Fibroblast of lung (primary cell): Measurements from ENCODE around the gene RNASE8. TPM values are rescaled to one million over a fixed set of nuclear protein-coding genes. Genes with fewer than 3 reads are reported as not detected.
A peak's percentile ranks its signal among the peaks of the same experiment; 100 is the strongest.

Experiments used
- DNase-seq, 2 donors: peaks; one replicate each; pipeline versions ENCODE4 v3.0.0 to v3.0.0-alpha.2; 2010; ENCODE audit warnings: low read depth in 2 of 2
- H2AFZ ChIP-seq: 2 replicates; pipeline ENCODE4 v1.5.1; 2012; ENCODE audit warnings: low read length, control low read depth, inconsistent platforms
- H3K27ac ChIP-seq: 2 replicates; pipeline ENCODE4 v1.5.1; 2011; ENCODE audit warnings: low read length, control low read depth; ENCODE audit not compliant: insufficient read depth
- H3K27me3 ChIP-seq: 2 replicates; pipeline ENCODE4 v1.5.1; 2011; ENCODE audit warnings: mild to moderate bottlenecking, low read length; ENCODE audit not compliant: control insufficient read depth, insufficient read depth
- H3K36me3 ChIP-seq: 2 replicates; pipeline ENCODE4 v1.5.1; 2011; ENCODE audit warnings: low read length; ENCODE audit not compliant: control insufficient read depth, insufficient read depth
- H3K4me1 ChIP-seq: 2 replicates; pipeline ENCODE4 v1.5.1; 2011; ENCODE audit warnings: low read length; ENCODE audit not compliant: control insufficient read depth, insufficient read depth; ENCODE audit errors: extremely low read depth
- H3K4me2 ChIP-seq: 2 replicates; pipeline ENCODE4 v1.5.1; 2011; ENCODE audit warnings: low read length, control low read depth; ENCODE audit not compliant: insufficient read depth; ENCODE audit errors: extremely low read depth
- H3K4me3 ChIP-seq, 4 experiments: fragments of 200-600 bp in 1 of 4; sonication (generic) in 1 of 4; replicated peaks in 1 of 4; 2 replicates each; pipeline ENCODE4 v1.5.1; 2011 to 2016; ENCODE audit warnings: low read length in 4 of 4, low read depth in 3 of 4, mild to moderate bottlenecking in 3 of 4, control low read depth in 2 of 4, inconsistent platforms in 1 of 4, mixed read lengths in 1 of 4; ENCODE audit not compliant: insufficient read depth in 1 of 4; ENCODE audit errors: control extremely low read depth in 1 of 4
- H3K79me2 ChIP-seq: 2 replicates; pipeline ENCODE4 v1.5.1; 2012; ENCODE audit warnings: mild to moderate bottlenecking, low read length, inconsistent platforms; ENCODE audit not compliant: control insufficient read depth, insufficient read depth
- H3K9ac ChIP-seq: 2 replicates; pipeline ENCODE4 v1.5.1; 2011; ENCODE audit warnings: mild to moderate bottlenecking, low read length, control low read depth; ENCODE audit not compliant: insufficient read depth
- H3K9me3 ChIP-seq: 2 replicates; pipeline ENCODE4 v1.5.1; 2012; ENCODE audit warnings: low read depth, low read length; ENCODE audit not compliant: control insufficient read depth, insufficient read depth
- H4K20me1 ChIP-seq: 2 replicates; pipeline ENCODE4 v1.5.1; 2011; ENCODE audit warnings: low read length; ENCODE audit not compliant: control insufficient read depth, insufficient read depth; ENCODE audit errors: extremely low read depth
- EZH2 ChIP-seq: IDR thresholded peaks from 2 replicates; pipeline ENCODE4 v1.5.1; 2012; ENCODE audit warnings: low read length, control low read depth, mild to moderate bottlenecking; ENCODE audit errors: missing control alignments
- polyA plus RNA-seq, 2 donors: library from polyadenylated mRNA; depleted of rRNA in 1 of 2; stranded (reverse) in 1 of 2; unstranded in 1 of 2; fragments of >200 nt; gene quantifications; 2 replicates each; pipeline ENCODE4 v1.2.1, GENCODE V29; 2011 to 2012; ENCODE audit warnings: missing spikeins in 1 of 2
- total RNA-seq: library from RNA; depleted of rRNA; stranded (reverse); fragments of >200 nt; gene quantifications from 2 replicates; pipeline ENCODE4 v1.2.1, GENCODE V29; 2014
- TF ChIP-seq, protein P1 (sequence below), 2 donors: IDR thresholded peaks in 1 of 2; conservative IDR thresholded peaks in 1 of 2; 1 replicate in 1 of 2; 2 replicates in 1 of 2; pipeline ENCODE4 v1.5.1; 2011 to 2012; ENCODE audit warnings: low read length in 2 of 2, control low read depth in 1 of 2, inconsistent platforms in 1 of 2, low read depth in 1 of 2, mild to moderate bottlenecking in 1 of 2

The RNASE8 gene
- total and polyA plus RNA-seq, 2 donors (not counting 1 experiment from before 2014, with no cell fraction given) = not detected

DNA sequence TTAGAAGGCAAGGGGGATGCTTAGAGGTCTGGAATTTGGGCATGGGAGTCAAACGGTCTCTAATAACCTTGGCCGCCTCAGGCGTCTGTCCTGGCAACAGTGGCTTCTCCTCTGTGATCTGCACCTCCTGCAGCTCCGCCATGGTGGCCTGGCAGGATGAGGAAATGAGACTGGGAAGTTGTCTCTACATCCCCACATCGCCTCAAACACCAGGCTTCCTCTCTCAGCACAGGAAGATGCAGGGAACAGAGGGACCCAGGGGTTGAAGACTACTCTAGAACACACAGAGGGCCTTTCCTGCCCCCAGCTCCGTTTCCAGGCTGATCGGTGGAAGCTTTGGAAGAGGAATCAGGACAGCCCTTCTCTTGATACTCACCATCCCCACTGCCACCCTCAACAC, 34.4 kb upstream of the RNASE8 start:
- DNase-seq = no peak

GRCh38 chr14:21023817-21024584, 33.6 kb upstream of the RNASE8 start:
- Histone ChIP-seq H3K4me3 (peak overlapping the region in 2 of 4 experiments; percentile 12 to 29), H3K27me3 (peaks cover 56% of the 10 kb centered on the region), H4K20me1 (no peaks in the 10 kb centered on the region), H3K36me3 (no peaks in the 10 kb centered on the region), H3K4me1 (no peaks in the 10 kb centered on the region), H3K9ac (no peak overlapping the region), H3K9me3 (no peaks in the 10 kb centered on the region), H3K79me2 (no peaks in the 10 kb centered on the region), H2AFZ (no peak overlapping the region), H3K4me2 (no peak overlapping the region), H3K27ac (no peak overlapping the region)
- TF ChIP-seq, protein P1, sequence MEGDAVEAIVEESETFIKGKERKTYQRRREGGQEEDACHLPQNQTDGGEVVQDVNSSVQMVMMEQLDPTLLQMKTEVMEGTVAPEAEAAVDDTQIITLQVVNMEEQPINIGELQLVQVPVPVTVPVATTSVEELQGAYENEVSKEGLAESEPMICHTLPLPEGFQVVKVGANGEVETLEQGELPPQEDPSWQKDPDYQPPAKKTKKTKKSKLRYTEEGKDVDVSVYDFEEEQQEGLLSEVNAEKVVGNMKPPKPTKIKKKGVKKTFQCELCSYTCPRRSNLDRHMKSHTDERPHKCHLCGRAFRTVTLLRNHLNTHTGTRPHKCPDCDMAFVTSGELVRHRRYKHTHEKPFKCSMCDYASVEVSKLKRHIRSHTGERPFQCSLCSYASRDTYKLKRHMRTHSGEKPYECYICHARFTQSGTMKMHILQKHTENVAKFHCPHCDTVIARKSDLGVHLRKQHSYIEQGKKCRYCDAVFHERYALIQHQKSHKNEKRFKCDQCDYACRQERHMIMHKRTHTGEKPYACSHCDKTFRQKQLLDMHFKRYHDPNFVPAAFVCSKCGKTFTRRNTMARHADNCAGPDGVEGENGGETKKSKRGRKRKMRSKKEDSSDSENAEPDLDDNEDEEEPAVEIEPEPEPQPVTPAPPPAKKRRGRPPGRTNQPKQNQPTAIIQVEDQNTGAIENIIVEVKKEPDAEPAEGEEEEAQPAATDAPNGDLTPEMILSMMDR (conservative IDR thresholded peaks at IDR 0.05 in 1 of 2, IDR thresholded peaks at IDR 0.05 in 1 of 2; ENCODE audit: low read depth in 1 of 2, low read length in 2 of 2) = no peak
- no peak for TF ChIP-seq EZH2
- DNase-seq = no peak

More for the DNA sequence above, 34.4 kb upstream of the RNASE8 start:
- H3K27ac ChIP-seq = no peak overlapping the region
- H3K4me3 ChIP-seq = no peak overlapping the region
- no peaks in the 10 kb centered on the region for H3K4me1 ChIP-seq
- TF ChIP-seq, protein P1 (conservative IDR thresholded peaks at IDR 0.05 in 1 of 2, IDR thresholded peaks at IDR 0.05 in 1 of 2; ENCODE audit: low read depth in 1 of 2, low read length in 2 of 2) = no peak
- TF ChIP-seq EZH2 = peak; percentile 75
- no peaks in the 10 kb centered on the region for H4K20me1 ChIP-seq
- no peaks in the 10 kb centered on the region for H3K36me3 ChIP-seq
- no peak overlapping the region for H3K9ac ChIP-seq
- no peaks in the 10 kb centered on the region for H3K9me3 ChIP-seq
- peaks cover 56% of the 10 kb centered on the region for H3K27me3 ChIP-seq
- no peak overlapping the region for H2AFZ ChIP-seq
- no peak overlapping the region for H3K4me2 ChIP-seq
- no peaks in the 10 kb centered on the region for H3K79me2 ChIP-seq

GRCh38 chr14:21024585-21025370, 32.8 kb upstream of the RNASE8 start, which contains the start of gene NDRG2:
Gene NDRG2, minus strand, starts transcription at chr14:21025061. Its CDS starts 1,746 bp downstream, at chr14:21023315.
- Histone ChIP-seq H3K4me2 (peak within 1 kb of the TSS; percentile 25), H4K20me1 (no peaks in the 10 kb centered on the region), H3K4me1 (no peaks in the 10 kb centered on the region), H3K4me3 (peak within 1 kb of the TSS in 2 of 4 experiments; percentile 33 to 40), H3K9me3 (no peaks in the 10 kb centered on the region), H3K79me2 (no peaks in the 10 kb centered on the region), H3K9ac (no peak within 1 kb of the TSS), H2AFZ (no peak within 1 kb of the TSS), H3K27ac (no peak within 1 kb of the TSS), H3K36me3 (no peaks in the 10 kb centered on the region), H3K27me3 (peaks cover 54% of the 10 kb centered on the region)
- DNase-seq = peak in 1 of 2 donors; percentile 17
- TF ChIP-seq EZH2 = peak; percentile 93
- TF ChIP-seq, protein P1 (conservative IDR thresholded peaks at IDR 0.05 in 1 of 2, IDR thresholded peaks at IDR 0.05 in 1 of 2; ENCODE audit: low read depth in 1 of 2, low read length in 2 of 2) = no peak
